ENCODE measurements around the gene FPR3.

Gene FPR3

GRCh38 chr19:51794885-51795490, at the start of gene FPR3:
TSS of gene FPR3 (plus strand) at chr19:51795157. CDS start at chr19:51823749, 28,592 bp downstream.
- Histone ChIP-seq H3K9ac (ENCODE audit: low read depth, low read length) (no peak within 1 kb of the TSS), H3K36me3 (ENCODE audit: control insufficient read depth, insufficient read depth, low read length) (no peaks in the 10 kb centered on the region), H3K27me3 (ENCODE audit: control insufficient read depth, insufficient read depth, low read length) (no peaks in the 10 kb centered on the region), H3K4me1 (ENCODE audit: control insufficient read depth, insufficient read depth, low read length) (no peaks in the 10 kb centered on the region), H3K9me3 (ENCODE audit: control insufficient read depth, insufficient read depth, low read length) (no peaks in the 10 kb centered on the region), H3K4me3 (ENCODE audit: low read depth, low read length) (no peak within 1 kb of the TSS)

- Histone ChIP-seq H3K9ac (ENCODE audit: low read depth, low read length) (no peak overlapping the region), H3K4me3 (ENCODE audit: low read depth, low read length) (no peak overlapping the region), H3K27me3 (ENCODE audit: control insufficient read depth, insufficient read depth, low read length) (no peaks in the 10 kb centered on the region), H3K9me3 (ENCODE audit: control insufficient read depth, insufficient read depth, low read length) (no peaks in the 10 kb centered on the region), H3K36me3 (ENCODE audit: control insufficient read depth, insufficient read depth, low read length) (no peaks in the 10 kb centered on the region), H3K4me1 (ENCODE audit: control insufficient read depth, insufficient read depth, low read length) (no peaks in the 10 kb centered on the region)
Measured at GRCh38 chr19:51746731-51747130, 48.2 kb upstream of the FPR3 start.

GRCh38 chr19:51749979-51750378, 45.0 kb upstream of the FPR3 start:
- Histone ChIP-seq H3K4me1 (ENCODE audit: control insufficient read depth, insufficient read depth, low read length) (no peaks in the 10 kb centered on the region), H3K9ac (ENCODE audit: low read depth, low read length) (no peak overlapping the region), H3K36me3 (ENCODE audit: control insufficient read depth, insufficient read depth, low read length) (no peaks in the 10 kb centered on the region)

GRCh38 chr19:51750400-51751094, 44.4 kb upstream of the FPR3 start:
- H3K9me3 ChIP-seq (ENCODE audit: control insufficient read depth, insufficient read depth, low read length): no peaks in the 10 kb centered on the region
- H3K27me3 ChIP-seq (ENCODE audit: control insufficient read depth, insufficient read depth, low read length): peaks cover 2% of the 10 kb centered on the region
- no peak overlapping the region for H3K9ac ChIP-seq (ENCODE audit: low read depth, low read length)
- no peaks in the 10 kb centered on the region for H3K4me1 ChIP-seq (ENCODE audit: control insufficient read depth, insufficient read depth, low read length)
- H3K4me3 ChIP-seq (ENCODE audit: low read depth, low read length): no peak overlapping the region
- no peaks in the 10 kb centered on the region for H3K36me3 ChIP-seq (ENCODE audit: control insufficient read depth, insufficient read depth, low read length)

More at GRCh38 chr19:51749979-51750378, 45.0 kb upstream of the FPR3 start:
- Histone ChIP-seq H3K9me3 (ENCODE audit: control insufficient read depth, insufficient read depth, low read length) (no peaks in the 10 kb centered on the region), H3K4me3 (ENCODE audit: low read depth, low read length) (no peak overlapping the region), H3K27me3 (ENCODE audit: control insufficient read depth, insufficient read depth, low read length) (peaks cover 2% of the 10 kb centered on the region)

GRCh38 chr19:51751655-51752054, 43.3 kb upstream of the FPR3 start, which contains the start of gene FPR1:
TSS of gene FPR1 (minus strand) at chr19:51751878. CDS start at chr19:51746994, 4,884 bp downstream.
- Histone ChIP-seq H3K9ac (ENCODE audit: low read depth, low read length) (no peak within 1 kb of the TSS), H3K27me3 (ENCODE audit: control insufficient read depth, insufficient read depth, low read length) (peaks cover 2% of the 10 kb centered on the region), H3K9me3 (ENCODE audit: control insufficient read depth, insufficient read depth, low read length) (no peaks in the 10 kb centered on the region), H3K4me3 (ENCODE audit: low read depth, low read length) (no peak within 1 kb of the TSS), H3K36me3 (ENCODE audit: control insufficient read depth, insufficient read depth, low read length) (no peaks in the 10 kb centered on the region), H3K4me1 (ENCODE audit: control insufficient read depth, insufficient read depth, low read length) (no peaks in the 10 kb centered on the region)

- Histone ChIP-seq H3K27me3 (ENCODE audit: control insufficient read depth, insufficient read depth, low read length) (peaks cover 2% of the 10 kb centered on the region), H3K4me3 (ENCODE audit: low read depth, low read length) (no peak overlapping the region)
Measured at GRCh38 chr19:51754109-51754508, 40.8 kb upstream of the FPR3 start.

GRCh38 chr19:51754770-51755169, 40.2 kb upstream of the FPR3 start:
- H3K27me3 ChIP-seq (ENCODE audit: control insufficient read depth, insufficient read depth, low read length): peaks cover 2% of the 10 kb centered on the region
- H3K36me3 ChIP-seq (ENCODE audit: control insufficient read depth, insufficient read depth, low read length): no peaks in the 10 kb centered on the region
- no peak overlapping the region for H3K4me3 ChIP-seq (ENCODE audit: low read depth, low read length)
- H3K9ac ChIP-seq (ENCODE audit: low read depth, low read length): no peak overlapping the region
- H3K4me1 ChIP-seq (ENCODE audit: control insufficient read depth, insufficient read depth, low read length): no peaks in the 10 kb centered on the region
- H3K9me3 ChIP-seq (ENCODE audit: control insufficient read depth, insufficient read depth, low read length): no peaks in the 10 kb centered on the region

More at GRCh38 chr19:51754109-51754508, 40.8 kb upstream of the FPR3 start:
- Histone ChIP-seq H3K9ac (ENCODE audit: low read depth, low read length) (no peak overlapping the region), H3K36me3 (ENCODE audit: control insufficient read depth, insufficient read depth, low read length) (no peaks in the 10 kb centered on the region), H3K4me1 (ENCODE audit: control insufficient read depth, insufficient read depth, low read length) (no peaks in the 10 kb centered on the region), H3K9me3 (ENCODE audit: control insufficient read depth, insufficient read depth, low read length) (no peaks in the 10 kb centered on the region)

- Histone ChIP-seq H3K9ac (ENCODE audit: low read depth, low read length) (no peak overlapping the region), H3K27me3 (ENCODE audit: control insufficient read depth, insufficient read depth, low read length) (peaks cover 2% of the 10 kb centered on the region), H3K4me3 (ENCODE audit: low read depth, low read length) (no peak overlapping the region), H3K9me3 (ENCODE audit: control insufficient read depth, insufficient read depth, low read length) (no peaks in the 10 kb centered on the region), H3K4me1 (ENCODE audit: control insufficient read depth, insufficient read depth, low read length) (no peaks in the 10 kb centered on the region), H3K36me3 (ENCODE audit: control insufficient read depth, insufficient read depth, low read length) (no peaks in the 10 kb centered on the region)
Measured at GRCh38 chr19:51755571-51755970, 39.4 kb upstream of the FPR3 start.

- Histone ChIP-seq H3K36me3 (ENCODE audit: control insufficient read depth, insufficient read depth, low read length) (no peaks in the 10 kb centered on the region), H3K4me1 (ENCODE audit: control insufficient read depth, insufficient read depth, low read length) (peaks cover 7% of the 10 kb centered on the region), H3K4me3 (ENCODE audit: low read depth, low read length) (no peak within 1 kb of the TSS), H3K27me3 (ENCODE audit: control insufficient read depth, insufficient read depth, low read length) (no peaks in the 10 kb centered on the region), H3K9ac (ENCODE audit: low read depth, low read length) (no peak within 1 kb of the TSS), H3K9me3 (ENCODE audit: control insufficient read depth, insufficient read depth, low read length) (no peaks in the 10 kb centered on the region)
Measured at GRCh38 chr19:51760697-51761356, 34.1 kb upstream of the FPR3 start, which contains the start of gene FPR2. TSS of gene FPR2 (plus strand) at chr19:51761180. CDS start at chr19:51768659, 7,479 bp downstream.

GRCh38 chr19:51761696-51762095, 33.3 kb upstream of the FPR3 start:
- Histone ChIP-seq H3K4me1 (ENCODE audit: control insufficient read depth, insufficient read depth, low read length) (peaks cover 7% of the 10 kb centered on the region), H3K27me3 (ENCODE audit: control insufficient read depth, insufficient read depth, low read length) (no peaks in the 10 kb centered on the region), H3K9ac (ENCODE audit: low read depth, low read length) (no peak overlapping the region), H3K9me3 (ENCODE audit: control insufficient read depth, insufficient read depth, low read length) (no peaks in the 10 kb centered on the region), H3K4me3 (ENCODE audit: low read depth, low read length) (no peak overlapping the region), H3K36me3 (ENCODE audit: control insufficient read depth, insufficient read depth, low read length) (no peaks in the 10 kb centered on the region)

GRCh38 chr19:51765086-51765485, 29.9 kb upstream of the FPR3 start:
- Histone ChIP-seq H3K36me3 (ENCODE audit: control insufficient read depth, insufficient read depth, low read length) (no peaks in the 10 kb centered on the region), H3K27me3 (ENCODE audit: control insufficient read depth, insufficient read depth, low read length) (no peaks in the 10 kb centered on the region), H3K4me3 (ENCODE audit: low read depth, low read length) (no peak overlapping the region), H3K4me1 (ENCODE audit: control insufficient read depth, insufficient read depth, low read length) (peaks cover 7% of the 10 kb centered on the region), H3K9ac (ENCODE audit: low read depth, low read length) (no peak overlapping the region), H3K9me3 (ENCODE audit: control insufficient read depth, insufficient read depth, low read length) (no peaks in the 10 kb centered on the region)

All from iPS-15b (cell line).